Nephron (organoid): ENCODE results near the gene FAM76A.
A peak's percentile ranks its signal among the peaks of the same experiment; 100 is the strongest.
"Not testable (repeated sequence)": the region's sequence is repeated elsewhere in the genome, so short reads cannot be mapped to it uniquely, and the experiment has no call there.

Experiments
- H3K27ac Mint-ChIP-seq, 3 experiments: 2 replicates each; pipeline ENCODE4 v1.8.0; 2020; ENCODE audit warnings: mixed read lengths in 3 of 3, mild to moderate bottlenecking in 2 of 3, moderate library complexity in 1 of 3
- H3K27me3 Mint-ChIP-seq: 2 replicates; pipeline ENCODE4 v1.8.0; 2021; ENCODE audit warnings: low read depth, mild to moderate bottlenecking, moderate library complexity, mixed read lengths
- H3K36me3 Mint-ChIP-seq: 2 replicates; pipeline ENCODE4 v1.8.0; 2020; ENCODE audit warnings: low read depth, mixed read lengths
- H3K4me1 Mint-ChIP-seq: 2 replicates; pipeline ENCODE4 v1.8.0; 2020; ENCODE audit warnings: mixed read lengths
- H3K4me3 Mint-ChIP-seq, 3 experiments: 2 replicates each; pipeline ENCODE4 v1.8.0; 2020; ENCODE audit warnings: mild to moderate bottlenecking in 3 of 3, mixed read lengths in 3 of 3, moderate library complexity in 2 of 3
- H3K9me3 Mint-ChIP-seq: 2 replicates; pipeline ENCODE4 v1.8.0; 2020; ENCODE audit warnings: mixed read lengths
- TF ChIP-seq, protein P1 (sequence below), 3 experiments: fragments of 200-600 bp; sonication (generic); IDR thresholded peaks; one replicate each; pipeline ENCODE4 v1.5.0; 2021; ENCODE audit warnings: antibody characterized with exemption in 3 of 3; ENCODE audit not compliant: unreplicated experiment in 3 of 3

The FAM76A gene

DNA sequence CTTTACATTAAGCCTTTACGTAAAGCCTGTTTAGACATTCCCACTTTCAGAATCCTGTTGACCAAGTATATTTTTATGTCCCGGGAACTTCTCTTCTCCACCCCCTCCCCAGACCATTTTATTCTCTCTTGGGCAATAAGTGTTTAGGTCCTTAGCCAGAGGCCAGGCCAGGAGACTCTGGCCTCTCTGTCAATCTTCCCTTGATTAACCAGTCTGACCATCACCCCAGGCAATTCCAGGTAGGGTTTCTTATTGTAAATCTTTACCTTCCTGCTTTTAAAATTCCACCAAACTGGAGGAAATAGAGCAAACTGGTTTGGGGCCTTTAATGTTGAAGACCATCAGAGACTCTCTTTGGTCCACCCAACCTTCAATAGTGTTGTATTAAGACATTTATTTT, 41.6 kb upstream of the FAM76A start:
- Mint-ChIP-seq H3K27ac (no peak overlapping the region), H3K36me3 (peaks cover 6% of the 10 kb centered on the region), H3K9me3 (peaks cover 27% of the 10 kb centered on the region), H3K4me1 (peaks cover 33% of the 10 kb centered on the region), H3K4me3 (no peak overlapping the region), H3K27me3 (peaks cover 3% of the 10 kb centered on the region)
- TF ChIP-seq, protein P1, sequence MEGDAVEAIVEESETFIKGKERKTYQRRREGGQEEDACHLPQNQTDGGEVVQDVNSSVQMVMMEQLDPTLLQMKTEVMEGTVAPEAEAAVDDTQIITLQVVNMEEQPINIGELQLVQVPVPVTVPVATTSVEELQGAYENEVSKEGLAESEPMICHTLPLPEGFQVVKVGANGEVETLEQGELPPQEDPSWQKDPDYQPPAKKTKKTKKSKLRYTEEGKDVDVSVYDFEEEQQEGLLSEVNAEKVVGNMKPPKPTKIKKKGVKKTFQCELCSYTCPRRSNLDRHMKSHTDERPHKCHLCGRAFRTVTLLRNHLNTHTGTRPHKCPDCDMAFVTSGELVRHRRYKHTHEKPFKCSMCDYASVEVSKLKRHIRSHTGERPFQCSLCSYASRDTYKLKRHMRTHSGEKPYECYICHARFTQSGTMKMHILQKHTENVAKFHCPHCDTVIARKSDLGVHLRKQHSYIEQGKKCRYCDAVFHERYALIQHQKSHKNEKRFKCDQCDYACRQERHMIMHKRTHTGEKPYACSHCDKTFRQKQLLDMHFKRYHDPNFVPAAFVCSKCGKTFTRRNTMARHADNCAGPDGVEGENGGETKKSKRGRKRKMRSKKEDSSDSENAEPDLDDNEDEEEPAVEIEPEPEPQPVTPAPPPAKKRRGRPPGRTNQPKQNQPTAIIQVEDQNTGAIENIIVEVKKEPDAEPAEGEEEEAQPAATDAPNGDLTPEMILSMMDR (IDR thresholded peaks at IDR 0.05; ENCODE audit: unreplicated experiment in 3 of 3): no peak

DNA sequence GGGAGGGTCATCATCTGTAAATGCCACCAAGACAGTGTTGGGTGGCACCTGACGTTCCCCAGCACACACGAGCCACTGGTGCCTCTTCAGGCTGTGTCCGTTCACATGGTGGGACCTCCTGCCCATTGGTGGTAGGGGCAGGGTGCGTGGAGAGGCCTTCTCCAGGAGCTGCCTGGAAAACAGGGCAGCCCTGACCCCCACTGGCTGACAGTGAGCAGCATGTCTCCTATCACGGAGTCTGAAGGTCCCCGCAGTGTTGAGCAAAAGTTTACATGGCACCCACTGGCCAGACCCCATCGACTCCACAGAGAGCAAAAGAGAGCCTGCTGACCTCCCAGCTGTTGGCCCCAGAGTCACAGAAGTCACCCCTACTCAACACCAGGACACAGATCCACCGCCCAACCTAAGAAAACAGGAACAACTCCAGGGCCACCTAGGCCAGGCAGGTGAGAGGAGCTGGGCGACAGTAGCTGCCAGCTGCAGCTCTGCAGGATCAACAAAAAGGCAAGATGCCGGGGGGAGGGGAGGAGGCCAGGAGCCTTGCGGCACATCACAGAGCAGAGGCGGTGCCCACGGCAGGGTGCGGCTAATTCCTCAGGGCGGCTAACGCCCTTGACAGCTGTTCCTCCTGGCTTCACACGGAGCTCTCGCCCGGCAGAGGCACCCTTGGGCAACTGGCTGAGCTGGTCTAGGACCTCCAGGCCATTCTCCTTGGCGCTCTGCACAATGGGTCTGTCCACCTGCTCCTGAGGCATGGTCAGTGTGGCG, 39.4 kb upstream of the FAM76A start:
- H3K4me1 Mint-ChIP-seq: peaks cover 41% of the 10 kb centered on the region
- H3K27me3 Mint-ChIP-seq: peaks cover 3% of the 10 kb centered on the region
- no peak overlapping the region for H3K4me3 Mint-ChIP-seq
- H3K9me3 Mint-ChIP-seq: peaks cover 15% of the 10 kb centered on the region
- H3K27ac Mint-ChIP-seq: no peak overlapping the region
- TF ChIP-seq, protein P1 (IDR thresholded peaks at IDR 0.05; ENCODE audit: unreplicated experiment in 3 of 3): no peak
- H3K36me3 Mint-ChIP-seq: peaks cover 3% of the 10 kb centered on the region

DNA sequence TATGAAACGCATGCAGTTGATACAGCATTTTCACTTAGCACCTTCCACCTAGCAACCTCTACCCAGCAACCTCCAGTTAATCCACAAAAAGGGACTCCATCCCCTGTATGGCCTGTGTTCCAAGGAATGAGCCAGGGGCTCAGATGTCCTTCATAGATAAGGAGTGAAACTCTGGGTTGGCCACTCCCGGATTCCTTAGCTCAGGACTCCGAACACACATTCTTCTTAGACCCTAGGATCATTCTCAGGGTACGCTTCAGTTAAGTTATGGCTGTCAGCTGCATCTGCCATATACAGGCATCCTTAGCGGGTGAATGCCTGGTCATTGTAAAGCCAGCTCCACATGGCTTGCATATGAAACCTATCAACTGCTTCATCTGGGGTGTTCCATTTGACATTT, 37.9 kb upstream of the FAM76A start:
- H3K4me3 Mint-ChIP-seq: no peak overlapping the region
- H3K27me3 Mint-ChIP-seq: peaks cover 3% of the 10 kb centered on the region
- no peak overlapping the region for H3K27ac Mint-ChIP-seq
- no peaks in the 10 kb centered on the region for H3K36me3 Mint-ChIP-seq
- H3K9me3 Mint-ChIP-seq: peaks cover 6% of the 10 kb centered on the region
- TF ChIP-seq, protein P1 (IDR thresholded peaks at IDR 0.05; ENCODE audit: unreplicated experiment in 3 of 3): no peak
- peaks cover 41% of the 10 kb centered on the region for H3K4me1 Mint-ChIP-seq

DNA sequence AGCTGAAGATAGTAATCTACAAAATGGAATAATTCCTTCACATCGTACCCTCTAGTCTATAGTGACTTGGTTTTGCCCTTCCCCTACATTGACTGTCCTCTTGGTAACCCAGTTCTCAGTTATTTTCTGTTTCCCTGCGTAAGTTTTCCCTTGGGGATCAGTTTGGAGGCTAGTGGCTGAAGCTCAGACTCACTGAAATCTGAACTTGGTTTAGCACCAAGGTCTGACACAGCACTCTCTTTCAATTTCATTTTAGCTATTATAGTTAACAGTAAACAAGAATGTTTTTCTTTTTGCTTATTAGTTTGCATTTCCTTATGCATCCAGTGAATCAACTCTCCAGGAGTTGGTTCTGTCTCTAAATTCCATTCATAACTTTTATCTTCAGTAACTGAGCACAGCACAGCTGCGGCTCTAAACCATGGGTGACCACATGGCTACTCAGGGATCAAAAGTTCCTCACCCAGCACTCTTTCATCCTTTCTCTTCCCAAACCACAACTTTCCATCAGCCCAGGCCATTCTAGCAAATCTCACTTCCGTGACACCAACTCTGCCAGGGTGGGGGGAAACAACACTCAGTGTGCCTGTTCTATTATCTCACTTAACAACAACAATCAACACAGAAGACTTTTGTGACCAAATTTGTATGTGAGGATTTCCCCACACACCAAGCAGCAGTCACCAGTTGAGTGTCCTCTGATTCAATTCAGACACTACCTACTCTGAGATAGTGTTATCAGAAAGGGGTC, 36.2 kb upstream of the FAM76A start:
- Mint-ChIP-seq H3K27me3 (peaks cover 3% of the 10 kb centered on the region), H3K36me3 (no peaks in the 10 kb centered on the region)

DNA sequence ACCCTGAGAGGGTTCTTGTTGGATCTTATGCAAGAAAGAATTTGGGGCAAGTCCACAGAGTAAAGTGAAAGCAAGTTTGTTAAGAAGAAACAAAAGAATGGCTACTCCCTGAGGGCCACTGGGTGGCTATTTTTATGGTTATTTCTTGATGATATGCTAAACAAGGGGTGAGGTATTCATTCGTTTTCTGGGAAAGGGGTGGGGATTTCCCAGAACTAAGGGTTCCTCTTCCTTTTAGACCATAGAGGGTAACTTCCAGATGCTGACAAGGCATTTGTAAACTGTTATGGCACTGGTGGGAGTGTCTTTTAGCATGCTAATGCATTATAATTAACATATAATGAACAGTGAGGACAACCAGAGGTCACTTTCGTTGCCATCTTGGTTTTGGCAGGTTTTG, 35.6 kb upstream of the FAM76A start:
- peaks cover 38% of the 10 kb centered on the region for H3K4me1 Mint-ChIP-seq
- H3K27ac Mint-ChIP-seq: peak overlapping the region in 1 of 3 experiments; percentile 17
- no peak overlapping the region for H3K4me3 Mint-ChIP-seq
- TF ChIP-seq, protein P1 (IDR thresholded peaks at IDR 0.05; ENCODE audit: unreplicated experiment in 3 of 3): no peak
- H3K9me3 Mint-ChIP-seq: peaks cover 6% of the 10 kb centered on the region
- H3K27me3 Mint-ChIP-seq: peaks cover 3% of the 10 kb centered on the region
- no peaks in the 10 kb centered on the region for H3K36me3 Mint-ChIP-seq

More for the DNA sequence above, 36.2 kb upstream of the FAM76A start:
- Mint-ChIP-seq H3K4me1 (peaks cover 41% of the 10 kb centered on the region), H3K27ac (peak overlapping the region in 2 of 3 experiments; percentile 16 to 17), H3K4me3 (no peak overlapping the region), H3K9me3 (peaks cover 6% of the 10 kb centered on the region)
- TF ChIP-seq, protein P1 (IDR thresholded peaks at IDR 0.05; ENCODE audit: unreplicated experiment in 3 of 3): no peak

DNA sequence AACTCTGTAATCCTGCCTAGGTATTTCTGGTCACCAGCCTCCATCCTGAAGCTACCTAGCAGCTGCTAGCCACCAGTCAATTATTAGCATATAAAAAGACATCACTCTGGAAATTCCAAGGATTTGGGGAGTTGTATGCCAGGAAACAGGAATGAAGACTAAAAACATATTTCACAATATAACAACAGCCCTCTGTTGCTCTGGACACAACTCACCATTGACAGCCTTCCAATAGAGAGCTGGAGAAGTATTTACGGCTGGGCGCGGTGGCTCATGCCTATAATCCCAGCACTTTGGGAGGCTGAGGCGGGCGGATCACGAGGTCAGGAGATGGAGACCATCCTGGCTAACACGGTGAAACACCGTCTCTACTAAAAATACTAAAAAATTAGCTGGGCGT, 28.9 kb upstream of the FAM76A start:
- peaks cover 11% of the 10 kb centered on the region for H3K9me3 Mint-ChIP-seq
- not testable (repeated sequence) for H3K27ac Mint-ChIP-seq, H3K4me1 Mint-ChIP-seq, H3K27me3 Mint-ChIP-seq, H3K36me3 Mint-ChIP-seq, H3K4me3 Mint-ChIP-seq
